ENCODE results near the gene BRD9.
"Not testable (repeated sequence)": the region's sequence is repeated elsewhere in the genome, so short reads cannot be mapped to it uniquely, and the experiment has no call there.

BRD9 gene

DNA sequence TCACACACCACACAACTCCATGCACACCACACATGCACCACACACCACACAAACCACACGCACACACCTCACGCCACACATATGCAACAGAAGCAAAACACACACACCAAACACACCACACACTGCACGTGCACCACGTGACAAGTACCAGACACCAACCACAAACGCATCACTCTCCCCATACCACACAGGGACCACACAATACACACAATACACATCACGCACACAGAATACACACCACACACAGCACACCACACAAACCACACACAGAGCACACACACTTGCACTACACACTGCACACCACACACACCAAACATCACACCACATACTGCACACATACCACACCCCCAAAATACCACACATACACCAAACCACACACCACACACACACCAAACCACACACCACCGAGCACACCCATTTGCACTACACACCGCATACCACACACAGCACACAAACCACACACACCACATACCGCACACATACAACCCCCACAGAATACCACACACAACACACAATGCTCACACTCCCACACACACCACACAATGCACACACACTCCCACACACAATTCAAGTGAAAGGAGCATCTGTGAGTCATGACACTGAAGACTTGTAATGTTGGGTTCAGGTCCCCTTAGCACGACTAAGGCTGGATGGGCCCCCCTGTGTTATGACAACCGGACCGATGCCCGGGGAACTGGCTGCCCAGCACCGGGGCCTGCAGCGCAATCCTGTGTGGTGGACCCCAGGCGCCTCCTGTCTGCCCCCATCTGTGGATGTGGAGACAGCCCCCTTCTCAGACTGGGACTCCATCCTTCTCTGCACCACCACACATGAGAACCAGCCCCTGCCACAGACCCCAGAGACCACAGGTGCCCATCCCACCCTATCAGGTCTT, 35.8 kb downstream of the BRD9 start:
- DNase-seq (ENCODE audit: low read depth in 2 of 2): no peak

- no peak for DNase-seq (ENCODE audit: low read depth in 2 of 2)
Observed at GRCh38 chr5:855771-856530, 36.6 kb downstream of the BRD9 start.

- DNase-seq (ENCODE audit: low read depth in 2 of 2): no peak
Observed at GRCh38 chr5:854966-855743, 37.4 kb downstream of the BRD9 start.

- DNase-seq (ENCODE audit: low read depth in 2 of 2): no peak
Observed at GRCh38 chr5:854217-854616, 38.4 kb downstream of the BRD9 start.

DNA sequence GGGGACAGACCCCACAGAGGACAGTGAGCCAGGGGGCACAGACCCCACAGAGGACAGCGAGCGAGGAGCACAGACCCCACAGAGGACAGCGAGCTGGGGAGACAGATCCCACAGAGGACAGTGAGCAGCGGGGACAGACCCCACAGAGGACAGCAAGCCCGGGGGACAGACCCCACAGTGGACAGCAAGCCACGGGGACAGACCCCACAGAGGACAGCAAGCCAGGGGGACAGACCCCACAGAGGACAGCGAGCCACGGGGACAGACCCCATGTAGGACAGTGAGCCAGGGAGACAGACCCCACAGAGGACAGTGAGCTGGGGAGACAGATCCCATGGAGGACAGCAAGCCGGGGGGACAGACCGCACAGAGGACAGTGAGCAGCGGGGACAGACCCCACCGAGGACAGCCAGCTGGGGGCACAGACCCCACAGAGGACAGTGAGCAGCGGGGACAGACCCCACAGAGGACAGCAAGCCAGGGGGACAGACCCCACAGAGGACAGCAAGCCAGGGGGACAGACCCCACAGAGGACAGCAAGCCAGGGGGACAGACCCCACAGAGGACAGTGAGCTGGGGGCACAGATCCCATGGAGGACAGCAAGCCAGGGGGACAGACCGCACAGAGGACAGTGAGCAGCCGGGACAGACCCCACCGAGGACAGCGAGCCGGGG, 39.0 kb downstream of the BRD9 start:
- not testable (repeated sequence) for DNase-seq (ENCODE audit: low read depth in 2 of 2)

- DNase-seq (ENCODE audit: low read depth in 2 of 2): no peak
Observed at GRCh38 chr5:852431-853401, 39.9 kb downstream of the BRD9 start.

- no peak for DNase-seq (ENCODE audit: low read depth in 2 of 2)
Observed at GRCh38 chr5:852018-852417, 40.6 kb downstream of the BRD9 start.

DNA sequence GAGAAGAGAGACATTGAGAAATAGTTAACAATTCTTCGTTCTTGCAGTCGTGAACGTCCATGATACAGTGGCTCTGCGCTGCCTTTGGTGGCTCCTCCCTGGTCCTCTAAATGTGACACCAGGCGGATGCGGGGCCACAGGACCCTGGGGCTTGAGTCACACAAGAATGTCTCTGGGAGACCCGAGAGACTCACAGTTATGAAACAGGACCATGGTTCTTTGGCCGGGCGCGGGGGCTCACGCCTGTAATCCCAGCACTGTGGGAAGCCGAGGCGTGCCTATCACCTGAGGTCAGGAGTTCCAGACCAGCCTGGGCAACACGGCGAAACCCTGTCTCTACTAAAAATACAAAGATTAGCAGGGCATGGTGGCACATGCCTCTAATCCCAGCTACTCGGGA, 41.0 kb downstream of the BRD9 start:
- no peak for DNase-seq (ENCODE audit: low read depth in 2 of 2)

- DNase-seq (ENCODE audit: low read depth in 2 of 2): no peak
Observed at GRCh38 chr5:851076-851475, 41.5 kb downstream of the BRD9 start.

DNA sequence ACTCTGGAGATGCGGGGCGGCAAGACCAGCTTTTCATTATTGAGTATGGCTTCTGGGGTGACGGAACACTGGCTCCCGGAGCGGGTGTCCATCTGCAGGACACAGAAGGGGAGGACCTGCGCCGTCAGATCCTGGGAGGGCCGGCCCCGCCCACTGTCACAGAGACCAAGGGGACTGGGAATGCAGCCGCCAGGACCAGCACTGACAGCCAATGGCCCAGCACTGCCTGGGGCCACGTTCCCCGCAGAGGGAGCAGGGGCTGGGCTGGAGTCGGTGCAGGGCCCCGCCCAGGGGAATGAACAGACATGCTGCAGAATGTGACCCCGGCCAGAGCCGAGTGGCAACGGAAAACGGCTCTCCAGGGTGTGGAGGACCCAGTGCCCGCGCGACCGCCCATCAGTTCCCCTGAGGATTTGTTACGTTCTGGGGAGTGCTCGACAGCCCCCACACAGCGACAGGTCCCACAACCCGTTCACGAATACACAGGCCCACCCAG, 42.0 kb downstream of the BRD9 start, which contains the start of gene ZDHHC11:
Gene ZDHHC11, minus strand, starts transcription at position 476 of the 496 bp plus-strand sequence. Its CDS starts 384 bp downstream, at position 92.
- no peak for DNase-seq (ENCODE audit: low read depth in 2 of 2)

GRCh38 chr5:849651-850301, 42.8 kb downstream of the BRD9 start:
- DNase-seq (ENCODE audit: low read depth in 2 of 2): no peak

GRCh38 chr5:848671-849111, 43.9 kb downstream of the BRD9 start:
- no peak for DNase-seq (ENCODE audit: low read depth in 2 of 2)

GRCh38 chr5:847736-848135, 44.9 kb downstream of the BRD9 start:
- DNase-seq (ENCODE audit: low read depth in 2 of 2): not testable (repeated sequence)

GRCh38 chr5:847212-847611, 45.4 kb downstream of the BRD9 start:
- DNase-seq (ENCODE audit: low read depth in 2 of 2): not testable (repeated sequence)

DNA sequence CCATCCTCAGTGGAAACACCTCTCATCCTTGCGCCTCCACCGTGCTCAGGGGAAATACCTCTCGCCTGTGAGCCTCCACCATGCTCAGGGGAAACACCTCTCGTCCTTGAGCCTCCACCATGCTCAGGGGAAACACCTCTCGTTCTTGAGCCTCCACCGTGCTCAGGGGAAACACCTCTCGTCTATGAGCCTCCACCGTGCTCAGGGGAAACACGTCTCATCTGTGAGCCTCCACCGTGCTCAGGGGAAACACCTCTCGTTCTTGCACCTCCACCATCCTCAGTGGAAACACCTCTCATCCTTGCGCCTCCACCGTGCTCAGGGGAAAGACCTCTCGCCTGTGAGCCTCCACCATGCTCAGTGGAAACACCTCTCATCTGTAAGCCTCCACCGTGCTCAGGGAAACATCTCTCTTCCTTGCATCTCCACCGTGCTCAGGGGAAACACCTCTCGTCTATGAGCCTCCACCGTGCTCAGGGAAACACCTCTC, 46.0 kb downstream of the BRD9 start:
- DNase-seq (ENCODE audit: low read depth in 2 of 2): not testable (repeated sequence)

- DNase-seq (ENCODE audit: low read depth in 2 of 2): not testable (repeated sequence)
Observed at GRCh38 chr5:845676-846601, 46.7 kb downstream of the BRD9 start.

DNA sequence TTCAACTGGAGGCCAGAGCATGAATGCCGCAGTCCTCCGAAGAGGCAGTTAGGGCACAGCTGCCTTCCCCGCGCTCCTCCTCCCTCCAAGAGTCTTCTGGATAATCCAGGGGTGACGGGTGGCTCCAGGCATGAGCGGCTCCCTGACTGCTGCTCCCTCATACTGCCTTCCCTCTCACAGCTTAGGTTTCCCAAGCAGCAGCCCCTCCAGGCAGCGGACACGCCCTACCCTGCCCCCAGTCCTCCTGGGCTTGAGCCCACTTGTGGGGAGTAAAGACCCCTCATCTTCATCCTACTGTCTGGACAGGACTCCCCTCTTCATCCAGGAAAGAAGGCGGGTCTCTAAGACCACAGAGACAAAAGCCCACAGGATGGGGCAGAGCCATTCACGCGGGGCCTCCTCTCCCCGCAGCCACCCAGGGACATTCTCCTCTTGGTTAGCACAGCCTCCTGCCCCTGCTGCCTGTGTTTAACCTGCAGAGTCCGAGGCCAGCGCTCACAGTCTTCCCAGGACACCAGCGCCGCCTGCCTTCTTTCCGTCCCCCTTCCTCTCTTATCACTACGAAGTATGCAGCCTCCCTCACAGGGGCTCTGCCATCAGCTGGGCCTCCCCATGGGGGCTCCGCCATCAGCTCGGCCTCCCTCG, 47.4 kb downstream of the BRD9 start:
- not testable (repeated sequence) for DNase-seq (ENCODE audit: low read depth in 2 of 2)

DNA sequence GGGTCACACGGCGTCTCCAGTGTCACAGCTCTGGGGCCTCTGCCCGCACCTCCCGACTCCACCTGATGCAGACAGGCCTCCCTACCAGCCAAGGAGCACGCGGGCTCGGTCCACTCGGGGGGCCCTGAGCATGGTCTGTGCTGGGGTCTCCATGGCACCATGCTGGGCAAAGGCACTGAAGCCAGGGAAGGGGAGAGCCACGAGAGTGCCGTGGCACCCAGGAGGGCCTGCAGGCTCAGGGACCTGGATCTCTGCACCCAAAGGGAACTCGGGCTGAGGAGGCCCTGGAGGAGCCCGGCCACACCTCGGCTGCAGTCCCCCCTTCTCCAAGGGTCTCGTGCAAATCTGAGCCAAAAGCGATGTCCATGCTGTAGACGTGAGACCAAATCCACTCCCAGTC, 48.2 kb downstream of the BRD9 start:
- DNase-seq (ENCODE audit: low read depth in 2 of 2): not testable (repeated sequence)
